ENCODE results near the gene HS2ST1.

DNA sequence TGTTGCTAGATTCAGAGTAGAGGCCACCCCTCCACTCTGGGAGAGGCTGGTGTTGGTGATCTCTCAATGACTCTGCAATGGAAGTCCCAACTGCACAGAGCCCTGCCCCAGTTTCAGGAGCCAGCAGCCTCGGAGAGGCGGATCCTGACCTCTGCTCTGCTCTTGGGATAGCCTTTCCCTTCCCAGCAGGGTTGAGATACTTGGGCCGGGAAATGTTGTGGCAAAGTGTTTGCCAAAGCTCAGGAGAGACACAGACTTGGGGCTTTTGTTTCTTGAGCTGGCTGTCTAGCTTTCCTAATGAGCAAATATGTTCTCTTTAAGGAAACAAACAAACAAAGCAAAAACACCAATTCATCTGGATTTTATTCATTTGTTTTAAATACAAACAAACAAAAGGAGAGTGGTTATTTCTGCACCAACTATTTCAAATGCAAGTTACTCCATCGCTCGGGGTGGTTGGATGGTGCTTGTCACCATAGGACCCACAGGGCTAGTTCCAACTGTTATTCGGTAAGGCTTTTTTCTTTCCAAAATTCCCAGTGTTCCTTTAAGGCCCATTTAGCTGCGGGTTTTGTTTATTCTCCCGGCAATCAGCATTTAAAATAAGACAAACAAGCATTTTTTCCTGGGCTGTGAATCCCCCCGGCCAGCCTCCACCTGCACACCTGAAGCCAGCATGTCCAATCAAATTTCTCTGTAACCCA lies 220.3 kb downstream of the HS2ST1 start:
- TF ChIP-seq, protein P1, sequence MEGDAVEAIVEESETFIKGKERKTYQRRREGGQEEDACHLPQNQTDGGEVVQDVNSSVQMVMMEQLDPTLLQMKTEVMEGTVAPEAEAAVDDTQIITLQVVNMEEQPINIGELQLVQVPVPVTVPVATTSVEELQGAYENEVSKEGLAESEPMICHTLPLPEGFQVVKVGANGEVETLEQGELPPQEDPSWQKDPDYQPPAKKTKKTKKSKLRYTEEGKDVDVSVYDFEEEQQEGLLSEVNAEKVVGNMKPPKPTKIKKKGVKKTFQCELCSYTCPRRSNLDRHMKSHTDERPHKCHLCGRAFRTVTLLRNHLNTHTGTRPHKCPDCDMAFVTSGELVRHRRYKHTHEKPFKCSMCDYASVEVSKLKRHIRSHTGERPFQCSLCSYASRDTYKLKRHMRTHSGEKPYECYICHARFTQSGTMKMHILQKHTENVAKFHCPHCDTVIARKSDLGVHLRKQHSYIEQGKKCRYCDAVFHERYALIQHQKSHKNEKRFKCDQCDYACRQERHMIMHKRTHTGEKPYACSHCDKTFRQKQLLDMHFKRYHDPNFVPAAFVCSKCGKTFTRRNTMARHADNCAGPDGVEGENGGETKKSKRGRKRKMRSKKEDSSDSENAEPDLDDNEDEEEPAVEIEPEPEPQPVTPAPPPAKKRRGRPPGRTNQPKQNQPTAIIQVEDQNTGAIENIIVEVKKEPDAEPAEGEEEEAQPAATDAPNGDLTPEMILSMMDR (IDR thresholded peaks at IDR 0.05; ENCODE audit: low read depth, low read length, missing input control), result no peak
- TF ChIP-seq TAF1 (conservative IDR thresholded peaks at IDR 0.05) (no peak), GABPA (IDR thresholded peaks at IDR 0.05 in 1 of 2, conservative IDR thresholded peaks at IDR 0.05 in 1 of 2) (no peak), YY1 (IDR thresholded peaks at IDR 0.05) (no peak), JUND (IDR thresholded peaks at IDR 0.05) (no peak), FOXA1 (IDR thresholded peaks at IDR 0.05) (no peak), SP1 (IDR thresholded peaks at IDR 0.05) (no peak), RXRA (IDR thresholded peaks at IDR 0.05) (no peak)
- TF ChIP-seq, protein P2, sequence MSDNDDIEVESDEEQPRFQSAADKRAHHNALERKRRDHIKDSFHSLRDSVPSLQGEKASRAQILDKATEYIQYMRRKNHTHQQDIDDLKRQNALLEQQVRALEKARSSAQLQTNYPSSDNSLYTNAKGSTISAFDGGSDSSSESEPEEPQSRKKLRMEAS (IDR thresholded peaks at IDR 0.05), result no peak
- TF ChIP-seq, protein P3, sequence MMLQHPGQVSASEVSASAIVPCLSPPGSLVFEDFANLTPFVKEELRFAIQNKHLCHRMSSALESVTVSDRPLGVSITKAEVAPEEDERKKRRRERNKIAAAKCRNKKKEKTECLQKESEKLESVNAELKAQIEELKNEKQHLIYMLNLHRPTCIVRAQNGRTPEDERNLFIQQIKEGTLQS (IDR thresholded peaks at IDR 0.05), result no peak
- TF ChIP-seq, protein P4, sequence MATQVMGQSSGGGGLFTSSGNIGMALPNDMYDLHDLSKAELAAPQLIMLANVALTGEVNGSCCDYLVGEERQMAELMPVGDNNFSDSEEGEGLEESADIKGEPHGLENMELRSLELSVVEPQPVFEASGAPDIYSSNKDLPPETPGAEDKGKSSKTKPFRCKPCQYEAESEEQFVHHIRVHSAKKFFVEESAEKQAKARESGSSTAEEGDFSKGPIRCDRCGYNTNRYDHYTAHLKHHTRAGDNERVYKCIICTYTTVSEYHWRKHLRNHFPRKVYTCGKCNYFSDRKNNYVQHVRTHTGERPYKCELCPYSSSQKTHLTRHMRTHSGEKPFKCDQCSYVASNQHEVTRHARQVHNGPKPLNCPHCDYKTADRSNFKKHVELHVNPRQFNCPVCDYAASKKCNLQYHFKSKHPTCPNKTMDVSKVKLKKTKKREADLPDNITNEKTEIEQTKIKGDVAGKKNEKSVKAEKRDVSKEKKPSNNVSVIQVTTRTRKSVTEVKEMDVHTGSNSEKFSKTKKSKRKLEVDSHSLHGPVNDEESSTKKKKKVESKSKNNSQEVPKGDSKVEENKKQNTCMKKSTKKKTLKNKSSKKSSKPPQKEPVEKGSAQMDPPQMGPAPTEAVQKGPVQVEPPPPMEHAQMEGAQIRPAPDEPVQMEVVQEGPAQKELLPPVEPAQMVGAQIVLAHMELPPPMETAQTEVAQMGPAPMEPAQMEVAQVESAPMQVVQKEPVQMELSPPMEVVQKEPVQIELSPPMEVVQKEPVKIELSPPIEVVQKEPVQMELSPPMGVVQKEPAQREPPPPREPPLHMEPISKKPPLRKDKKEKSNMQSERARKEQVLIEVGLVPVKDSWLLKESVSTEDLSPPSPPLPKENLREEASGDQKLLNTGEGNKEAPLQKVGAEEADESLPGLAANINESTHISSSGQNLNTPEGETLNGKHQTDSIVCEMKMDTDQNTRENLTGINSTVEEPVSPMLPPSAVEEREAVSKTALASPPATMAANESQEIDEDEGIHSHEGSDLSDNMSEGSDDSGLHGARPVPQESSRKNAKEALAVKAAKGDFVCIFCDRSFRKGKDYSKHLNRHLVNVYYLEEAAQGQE (IDR thresholded peaks at IDR 0.05), result no peak

All from liver (tissue), 3 donors.